Skeletal muscle satellite cell (primary cell): Measurements from ENCODE around the gene HOXC11.

Source experiments
- H3K27me3 ChIP-seq: 2 replicates; pipeline ENCODE4 v1.7.0; 2013; ENCODE audit warnings: low read length; ENCODE audit not compliant: control insufficient read depth, insufficient read depth
- H3K36me3 ChIP-seq: 2 replicates; pipeline ENCODE4 v1.7.0; 2013; ENCODE audit warnings: mild to moderate bottlenecking, control low read depth, low read length; ENCODE audit not compliant: insufficient read depth
- H3K4me1 ChIP-seq: 2 replicates; pipeline ENCODE4 v1.7.0; 2013; ENCODE audit warnings: low read length; ENCODE audit not compliant: control insufficient read depth, insufficient read depth
- H3K4me2 ChIP-seq: 2 replicates; pipeline ENCODE4 v1.7.0; 2013; ENCODE audit warnings: mild to moderate bottlenecking, low read length
- H3K4me3 ChIP-seq: 2 replicates; pipeline ENCODE4 v1.7.0; 2013; ENCODE audit warnings: low read length
- H3K9ac ChIP-seq: 2 replicates; pipeline ENCODE4 v1.7.0; 2013; ENCODE audit warnings: mild to moderate bottlenecking, low read depth, low read length, moderate library complexity
- H3K9me3 ChIP-seq: replicated peaks from 2 replicates; pipeline ENCODE4 v1.7.0; 2013; ENCODE audit warnings: mild to moderate bottlenecking, control low read depth, low read length

Gene HOXC11

GRCh38 chr12:53971686-53972085 is 1.2 kb upstream of the HOXC11 start:
- Histone ChIP-seq H3K4me2 (peak overlapping the region; percentile 99), H3K9ac (peak overlapping the region; percentile 95), H3K36me3 (peaks cover 10% of the 10 kb centered on the region), H3K27me3 (no peaks in the 10 kb centered on the region), H3K4me1 (peaks cover 45% of the 10 kb centered on the region), H3K4me3 (peak overlapping the region; percentile 94), H3K9me3 (no peaks in the 10 kb centered on the region)

GRCh38 chr12:53972152-53972702 is 699 bp upstream of the HOXC11 start:
- Histone ChIP-seq H3K4me1 (peaks cover 50% of the 10 kb centered on the region), H3K36me3 (peaks cover 10% of the 10 kb centered on the region), H3K27me3 (no peaks in the 10 kb centered on the region), H3K9ac (peak overlapping the region; percentile 95), H3K4me2 (peak overlapping the region; percentile 99), H3K4me3 (peak overlapping the region; percentile 94), H3K9me3 (no peaks in the 10 kb centered on the region)

- H3K4me2 ChIP-seq, result peak overlapping the region; percentile 99
- H3K36me3 ChIP-seq, result peaks cover 10% of the 10 kb centered on the region
- no peaks in the 10 kb centered on the region for H3K9me3 ChIP-seq
- H3K4me1 ChIP-seq, result peaks cover 60% of the 10 kb centered on the region
- no peaks in the 10 kb centered on the region for H3K27me3 ChIP-seq
- peak overlapping the region; percentile 94 for H3K4me3 ChIP-seq
- peak overlapping the region; percentile 95 for H3K9ac ChIP-seq
Observed at GRCh38 chr12:53973236-53974042, 513 bp downstream of the HOXC11 start.

- H3K27me3 ChIP-seq, result no peaks in the 10 kb centered on the region
- peak within 1 kb of the TSS; percentile 99 for H3K4me2 ChIP-seq
- peaks cover 10% of the 10 kb centered on the region for H3K36me3 ChIP-seq
- H3K4me1 ChIP-seq, result peaks cover 60% of the 10 kb centered on the region
- peak within 1 kb of the TSS; percentile 94 for H3K4me3 ChIP-seq
- no peaks in the 10 kb centered on the region for H3K9me3 ChIP-seq
- H3K9ac ChIP-seq, result peak within 1 kb of the TSS; percentile 95
Observed at GRCh38 chr12:53974084-53975063, 1.4 kb downstream of the HOXC11 start, which contains the start of gene HOTAIR. HOTAIR (minus strand) TSS chr12:53974954.

- Histone ChIP-seq H3K9me3 (no peaks in the 10 kb centered on the region), H3K9ac (peak overlapping the region; percentile 95), H3K27me3 (no peaks in the 10 kb centered on the region), H3K4me3 (peak overlapping the region; percentile 94), H3K4me1 (peaks cover 60% of the 10 kb centered on the region), H3K4me2 (peak overlapping the region; percentile 99), H3K36me3 (peaks cover 10% of the 10 kb centered on the region)
Observed at GRCh38 chr12:53975064-53975471, 2.1 kb downstream of the HOXC11 start.

GRCh38 chr12:53975479-53976152 is 2.7 kb downstream of the HOXC11 start:
- no peaks in the 10 kb centered on the region for H3K9me3 ChIP-seq
- no peaks in the 10 kb centered on the region for H3K27me3 ChIP-seq
- H3K4me2 ChIP-seq, result peak overlapping the region; percentile 99
- peaks cover 57% of the 10 kb centered on the region for H3K4me1 ChIP-seq
- peak overlapping the region; percentile 94 for H3K4me3 ChIP-seq
- peaks cover 10% of the 10 kb centered on the region for H3K36me3 ChIP-seq
- H3K9ac ChIP-seq, result peak overlapping the region; percentile 95

GRCh38 chr12:53976172-53976822 is 3.4 kb downstream of the HOXC11 start:
- Histone ChIP-seq H3K4me2 (peak overlapping the region; percentile 99), H3K4me1 (peaks cover 54% of the 10 kb centered on the region), H3K9me3 (no peaks in the 10 kb centered on the region), H3K4me3 (peak overlapping the region; percentile 94), H3K36me3 (peaks cover 10% of the 10 kb centered on the region), H3K9ac (peak overlapping the region; percentile 95), H3K27me3 (no peaks in the 10 kb centered on the region)

GRCh38 chr12:53976823-53977595 is 4.1 kb downstream of the HOXC11 start:
- H3K27me3 ChIP-seq, result no peaks in the 10 kb centered on the region

GRCh38 chr12:53977596-53978445 is 4.9 kb downstream of the HOXC11 start:
- H3K9me3 ChIP-seq, result no peaks in the 10 kb centered on the region
- no peaks in the 10 kb centered on the region for H3K27me3 ChIP-seq
- peaks cover 45% of the 10 kb centered on the region for H3K4me1 ChIP-seq
- H3K4me3 ChIP-seq, result peak overlapping the region; percentile 94
- H3K4me2 ChIP-seq, result peak overlapping the region; percentile 99
- peak overlapping the region; percentile 95 for H3K9ac ChIP-seq
- H3K36me3 ChIP-seq, result peaks cover 10% of the 10 kb centered on the region

More at GRCh38 chr12:53976823-53977595, 4.1 kb downstream of the HOXC11 start:
- Histone ChIP-seq H3K36me3 (peaks cover 10% of the 10 kb centered on the region), H3K9me3 (no peaks in the 10 kb centered on the region), H3K4me2 (peak overlapping the region; percentile 99), H3K4me1 (peaks cover 47% of the 10 kb centered on the region), H3K9ac (peak overlapping the region; percentile 95), H3K4me3 (peak overlapping the region; percentile 94)
